ENCODE data around the gene BRAF. TPM values are rescaled to one million over a fixed set of nuclear protein-coding genes. Genes with fewer than 3 reads are reported as not detected.

BRAF gene
- total RNA-seq, 1 donor from 2014 or later = 26.0 TPM

GRCh38 chr7:140867467-140868462, 57.0 kb downstream of the BRAF start:
- Histone ChIP-seq H4K20me1 (ENCODE audit: insufficient read depth, low read length) (peaks cover 69% of the 10 kb centered on the region), H3K9ac (ENCODE audit: low read length) (no peak overlapping the region), H3K4me2 (ENCODE audit: low read length) (no peak overlapping the region), H3K9me3 (ENCODE audit: insufficient read depth, low read depth, low read length) (no peaks in the 10 kb centered on the region), H2AFZ (ENCODE audit: low read depth, low read length) (no peak overlapping the region), H3K79me2 (ENCODE audit: insufficient read depth, low read length) (peaks cover 81% of the 10 kb centered on the region), H3K27ac (ENCODE audit: low read depth, low read length) (no peak overlapping the region), H3K4me1 (ENCODE audit: insufficient read depth, low read length) (no peaks in the 10 kb centered on the region), H3K27me3 (ENCODE audit: insufficient read depth, low read length) (no peaks in the 10 kb centered on the region), H3K4me3 (ENCODE audit: insufficient read depth, low read depth, low read length) (no peak overlapping the region), H3K36me3 (ENCODE audit: insufficient read depth, low read length) (no peaks in the 10 kb centered on the region)
- Mint-ChIP-seq H3K4me3 (ENCODE audit: unreplicated experiment) (no peak overlapping the region), H3K36me3 (ENCODE audit: low read depth, unreplicated experiment) (peaks cover 2% of the 10 kb centered on the region), H3K27me3 (ENCODE audit: low read depth, unreplicated experiment) (no peaks in the 10 kb centered on the region), H3K27ac (ENCODE audit: unreplicated experiment) (no peak overlapping the region), H3K9me3 (ENCODE audit: unreplicated experiment) (peaks cover 3% of the 10 kb centered on the region), H3K4me1 (ENCODE audit: low read depth, unreplicated experiment) (peaks cover 13% of the 10 kb centered on the region)
- FAIRE-seq (peak; percentile 66), DNase-seq (ENCODE audit: low read depth) (no peak)
- TF ChIP-seq EZH2 (IDR thresholded peaks at IDR 0.05; ENCODE audit: insufficient read depth, low read length) (no peak), CTCF (IDR thresholded peaks at IDR 0.05; ENCODE audit: insufficient read depth, low read depth, low read length) (no peak)

GRCh38 chr7:140866926-140867325, 57.8 kb downstream of the BRAF start:
- Histone ChIP-seq H4K20me1 (ENCODE audit: insufficient read depth, low read length) (peaks cover 68% of the 10 kb centered on the region), H3K36me3 (ENCODE audit: insufficient read depth, low read length) (no peaks in the 10 kb centered on the region), H3K9me3 (ENCODE audit: insufficient read depth, low read depth, low read length) (no peaks in the 10 kb centered on the region), H3K79me2 (ENCODE audit: insufficient read depth, low read length) (peaks cover 78% of the 10 kb centered on the region), H3K4me1 (ENCODE audit: insufficient read depth, low read length) (no peaks in the 10 kb centered on the region), H2AFZ (ENCODE audit: low read depth, low read length) (no peak overlapping the region), H3K27ac (ENCODE audit: low read depth, low read length) (no peak overlapping the region), H3K4me3 (ENCODE audit: insufficient read depth, low read depth, low read length) (no peak overlapping the region), H3K9ac (ENCODE audit: low read length) (no peak overlapping the region), H3K4me2 (ENCODE audit: low read length) (no peak overlapping the region), H3K27me3 (ENCODE audit: insufficient read depth, low read length) (no peaks in the 10 kb centered on the region)
- FAIRE-seq (no peak), DNase-seq (ENCODE audit: low read depth) (no peak)
- Mint-ChIP-seq H3K36me3 (ENCODE audit: low read depth, unreplicated experiment) (peaks cover 2% of the 10 kb centered on the region), H3K27ac (ENCODE audit: unreplicated experiment) (no peak overlapping the region), H3K27me3 (ENCODE audit: low read depth, unreplicated experiment) (no peaks in the 10 kb centered on the region), H3K4me1 (ENCODE audit: low read depth, unreplicated experiment) (peaks cover 13% of the 10 kb centered on the region), H3K9me3 (ENCODE audit: unreplicated experiment) (peaks cover 3% of the 10 kb centered on the region), H3K4me3 (ENCODE audit: unreplicated experiment) (no peak overlapping the region)
- TF ChIP-seq EZH2 (IDR thresholded peaks at IDR 0.05; ENCODE audit: insufficient read depth, low read length) = no peak
- TF ChIP-seq CTCF (IDR thresholded peaks at IDR 0.05; ENCODE audit: insufficient read depth, low read depth, low read length) = no peak

- Histone ChIP-seq H3K27me3 (ENCODE audit: insufficient read depth, low read length) (no peaks in the 10 kb centered on the region), H2AFZ (ENCODE audit: low read depth, low read length) (no peak overlapping the region), H3K27ac (ENCODE audit: low read depth, low read length) (no peak overlapping the region), H3K9me3 (ENCODE audit: insufficient read depth, low read depth, low read length) (no peaks in the 10 kb centered on the region), H4K20me1 (ENCODE audit: insufficient read depth, low read length) (peaks cover 73% of the 10 kb centered on the region), H3K4me1 (ENCODE audit: insufficient read depth, low read length) (no peaks in the 10 kb centered on the region), H3K4me3 (ENCODE audit: insufficient read depth, low read depth, low read length) (no peak overlapping the region), H3K9ac (ENCODE audit: low read length) (no peak overlapping the region), H3K36me3 (ENCODE audit: insufficient read depth, low read length) (no peaks in the 10 kb centered on the region), H3K79me2 (ENCODE audit: insufficient read depth, low read length) (peaks cover 79% of the 10 kb centered on the region), H3K4me2 (ENCODE audit: low read length) (no peak overlapping the region)
- Mint-ChIP-seq H3K27ac (ENCODE audit: unreplicated experiment) (no peak overlapping the region), H3K4me1 (ENCODE audit: low read depth, unreplicated experiment) (peaks cover 13% of the 10 kb centered on the region), H3K9me3 (ENCODE audit: unreplicated experiment) (peaks cover 3% of the 10 kb centered on the region), H3K27me3 (ENCODE audit: low read depth, unreplicated experiment) (no peaks in the 10 kb centered on the region), H3K4me3 (ENCODE audit: unreplicated experiment) (no peak overlapping the region), H3K36me3 (ENCODE audit: low read depth, unreplicated experiment) (peaks cover 2% of the 10 kb centered on the region)
- DNase-seq (ENCODE audit: low read depth) = no peak
- TF ChIP-seq EZH2 (IDR thresholded peaks at IDR 0.05; ENCODE audit: insufficient read depth, low read length) = no peak
- TF ChIP-seq CTCF (IDR thresholded peaks at IDR 0.05; ENCODE audit: insufficient read depth, low read depth, low read length) = no peak
- FAIRE-seq = no peak
Observed at GRCh38 chr7:140864732-140865131, 60.0 kb downstream of the BRAF start.

Data from astrocyte (in vitro differentiated cells and primary cell).